WTC11 (cell line): ENCODE data around the gene ZNF200. TPM values are rescaled to one million over a fixed set of nuclear protein-coding genes. Genes with fewer than 3 reads are reported as not detected.

Source experiments
- ATAC-seq: fragments of 200-7000 bp; cut with Tn5 transposase; 2 replicates; pipeline ENCODE4 v1.10.0; 2021; ENCODE audit warnings: mild to moderate bottlenecking, moderate library complexity
- CTCF ChIA-PET: fragments of 300-600 bp; sonication (Branson Sonifier 250); formaldehyde crosslinking; loops from one replicate; lab custom pipeline; 2021; ENCODE audit warnings: antibody characterized with exemption; lab: Charles Lee
- POLR2A ChIA-PET: fragments of 350-600 bp; sonication (Branson Sonifier 250); formaldehyde crosslinking; loops from one replicate; lab custom pipeline; 2021; ENCODE audit warnings: antibody characterized with exemption; lab: Charles Lee
- DNase-seq: peaks from one replicate; pipeline ENCODE4 v3.0.0; 2021; ENCODE audit warnings: low spot score
- H3K27ac Mint-ChIP-seq: 2 replicates; pipeline ENCODE4 v1.8.0; 2021; ENCODE audit warnings: mixed read lengths
- H3K27me3 Mint-ChIP-seq: 2 replicates; pipeline ENCODE4 v1.8.0; 2021; ENCODE audit warnings: low read depth, mild to moderate bottlenecking, moderate library complexity, mixed read lengths
- H3K36me3 Mint-ChIP-seq: 2 replicates; pipeline ENCODE4 v1.8.0; 2021; ENCODE audit warnings: mixed read lengths
- H3K4me1 Mint-ChIP-seq: 2 replicates; pipeline ENCODE4 v1.8.0; 2022; ENCODE audit warnings: mixed read lengths
- H3K4me3 Mint-ChIP-seq: 2 replicates; pipeline ENCODE4 v1.8.0; 2021; ENCODE audit warnings: mild to moderate bottlenecking, moderate library complexity, mixed read lengths
- H3K9me3 Mint-ChIP-seq: 2 replicates; pipeline ENCODE4 v1.8.0; 2021; ENCODE audit warnings: mixed read lengths
- ATF1 ChIP-seq: sonication (generic); formaldehyde crosslinking; IDR thresholded peaks from 2 replicates; pipeline ENCODE4 v1.8.1; 2023; ENCODE audit warnings: mild to moderate bottlenecking, moderate library complexity, missing genetic modification reagents
- CREB1 ChIP-seq: sonication (generic); formaldehyde crosslinking; IDR thresholded peaks from 2 replicates; pipeline ENCODE4 v1.8.0; 2023; ENCODE audit warnings: mild to moderate bottlenecking, missing genetic modification reagents
- CREM ChIP-seq: sonication (generic); formaldehyde crosslinking; IDR thresholded peaks from 2 replicates; pipeline ENCODE4 v1.8.1; 2022; ENCODE audit warnings: mild to moderate bottlenecking, missing genetic modification reagents, moderate library complexity
- ETV6 ChIP-seq: sonication (generic); formaldehyde crosslinking; IDR thresholded peaks from 2 replicates; pipeline ENCODE4 v1.8.1; 2022; ENCODE audit warnings: mild to moderate bottlenecking, missing genetic modification reagents
- FOXK1 ChIP-seq: sonication (generic); formaldehyde crosslinking; IDR thresholded peaks from 2 replicates; pipeline ENCODE4 v1.8.0; 2022; ENCODE audit warnings: mild to moderate bottlenecking, moderate library complexity, missing genetic modification reagents
- FOXP1 ChIP-seq: sonication (generic); formaldehyde crosslinking; IDR thresholded peaks from 2 replicates; pipeline ENCODE4 v1.8.0; 2022; ENCODE audit warnings: missing genetic modification reagents, mild to moderate bottlenecking, moderate library complexity, borderline replicate concordance
- GABPB1 ChIP-seq: sonication (generic); formaldehyde crosslinking; IDR thresholded peaks from 2 replicates; pipeline ENCODE4 v1.8.1; 2023; ENCODE audit warnings: mild to moderate bottlenecking, missing genetic modification reagents
- GRHL2 ChIP-seq: fragments of 250-450 bp; sonication (Bioruptor Pico); IDR thresholded peaks from 2 replicates; pipeline ENCODE4 v1.8.0; 2022; ENCODE audit warnings: mild to moderate bottlenecking, moderate library complexity; ENCODE audit not compliant: insufficient replicate concordance, severe bottlenecking
- HMGXB4 ChIP-seq: sonication (generic); formaldehyde crosslinking; IDR thresholded peaks from 2 replicates; pipeline ENCODE4 v1.8.1; 2023; ENCODE audit warnings: mild to moderate bottlenecking, moderate library complexity, missing genetic modification reagents
- JUN ChIP-seq: sonication (generic); formaldehyde crosslinking; IDR thresholded peaks from 2 replicates; pipeline ENCODE4 v1.8.0; 2023; ENCODE audit warnings: mild to moderate bottlenecking, missing genetic modification reagents
- MAX ChIP-seq: sonication (generic); formaldehyde crosslinking; IDR thresholded peaks from 2 replicates; pipeline ENCODE4 v1.8.0; 2022; ENCODE audit warnings: mild to moderate bottlenecking, missing genetic modification reagents
- NFE2L1 ChIP-seq: sonication (generic); formaldehyde crosslinking; IDR thresholded peaks from 2 replicates; pipeline ENCODE4 v1.8.1; 2023; ENCODE audit warnings: missing genetic modification reagents
- NFYB ChIP-seq: sonication (generic); formaldehyde crosslinking; conservative IDR thresholded peaks from 2 replicates; pipeline ENCODE4 v1.8.0; 2022; ENCODE audit warnings: low read depth, missing genetic modification reagents
- NR1H2 ChIP-seq: sonication (generic); formaldehyde crosslinking; IDR thresholded peaks from 2 replicates; pipeline ENCODE4 v1.9.0; 2021; ENCODE audit warnings: mild to moderate bottlenecking, moderate library complexity, missing genetic modification reagents
- RORB ChIP-seq: fragments of 250-450 bp; sonication (Bioruptor Pico); IDR thresholded peaks from 2 replicates; pipeline ENCODE4 v1.9.0; 2021; ENCODE audit warnings: mild to moderate bottlenecking
- SMAD4 ChIP-seq: sonication (generic); formaldehyde crosslinking; IDR thresholded peaks from 2 replicates; pipeline ENCODE4 v1.8.0; 2022; ENCODE audit warnings: mild to moderate bottlenecking, missing genetic modification reagents
- SOX15 ChIP-seq: fragments of 250-450 bp; sonication (Bioruptor Pico); IDR thresholded peaks from 2 replicates; pipeline ENCODE4 v1.9.0; 2021; ENCODE audit warnings: mild to moderate bottlenecking
- TCF7 ChIP-seq: sonication (generic); formaldehyde crosslinking; IDR thresholded peaks from 2 replicates; pipeline ENCODE4 v1.8.0; 2022; ENCODE audit warnings: mild to moderate bottlenecking, low read depth, missing genetic modification reagents, moderate library complexity
- TEAD1 ChIP-seq: sonication (generic); formaldehyde crosslinking; IDR thresholded peaks from 2 replicates; pipeline ENCODE4 v1.8.0; 2022; ENCODE audit warnings: mild to moderate bottlenecking, missing genetic modification reagents
- ZBTB43 ChIP-seq: sonication (generic); formaldehyde crosslinking; IDR thresholded peaks from 2 replicates; pipeline ENCODE4 v1.8.1; 2023; ENCODE audit warnings: mild to moderate bottlenecking, missing genetic modification reagents
- ZNF219 ChIP-seq: sonication (generic); formaldehyde crosslinking; IDR thresholded peaks from 2 replicates; pipeline ENCODE4 v1.8.0; 2023; ENCODE audit warnings: missing genetic modification reagents, mild to moderate bottlenecking, borderline replicate concordance
- total RNA-seq: library from RNA; stranded (reverse); gene quantifications from 3 replicates; pipeline ENCODE4 v1.2.3, GENCODE V29; 2021
- TF ChIP-seq, protein P1 (sequence below): sonication (generic); formaldehyde crosslinking; IDR thresholded peaks from 2 replicates; pipeline ENCODE4 v1.8.1; 2022; ENCODE audit warnings: missing genetic modification reagents, borderline replicate concordance
- TF ChIP-seq, protein P2 (sequence below): fragments of 200-600 bp; IDR thresholded peaks from 2 replicates; pipeline ENCODE4 v1.8.0; 2022; ENCODE audit warnings: antibody characterized with exemption

ZNF200 gene
- total RNA-seq, 1 experiment from 2014 or later, result 9.7 TPM

GRCh38 chr16:3254309-3254708 lies 19.4 kb upstream of the ZNF200 start:
- ATAC-seq, result no peak
- POLR2A ChIA-PET, result no interaction called here
- peaks cover 62% of the 10 kb centered on the region for H3K27me3 Mint-ChIP-seq
- TF ChIP-seq NFYB (CRISPR knock-in tag) (no peak), TCF7 (CRISPR knock-in tag) (no peak), SOX15 (CRISPR knock-in tag) (no peak), NR1H2 (no peak), NFE2L1 (CRISPR knock-in tag) (no peak), FOXK1 (no peak), CREB1 (no peak), CREM (CRISPR knock-in tag) (no peak), SMAD4 (CRISPR knock-in tag) (no peak)
- TF ChIP-seq, protein P1, sequence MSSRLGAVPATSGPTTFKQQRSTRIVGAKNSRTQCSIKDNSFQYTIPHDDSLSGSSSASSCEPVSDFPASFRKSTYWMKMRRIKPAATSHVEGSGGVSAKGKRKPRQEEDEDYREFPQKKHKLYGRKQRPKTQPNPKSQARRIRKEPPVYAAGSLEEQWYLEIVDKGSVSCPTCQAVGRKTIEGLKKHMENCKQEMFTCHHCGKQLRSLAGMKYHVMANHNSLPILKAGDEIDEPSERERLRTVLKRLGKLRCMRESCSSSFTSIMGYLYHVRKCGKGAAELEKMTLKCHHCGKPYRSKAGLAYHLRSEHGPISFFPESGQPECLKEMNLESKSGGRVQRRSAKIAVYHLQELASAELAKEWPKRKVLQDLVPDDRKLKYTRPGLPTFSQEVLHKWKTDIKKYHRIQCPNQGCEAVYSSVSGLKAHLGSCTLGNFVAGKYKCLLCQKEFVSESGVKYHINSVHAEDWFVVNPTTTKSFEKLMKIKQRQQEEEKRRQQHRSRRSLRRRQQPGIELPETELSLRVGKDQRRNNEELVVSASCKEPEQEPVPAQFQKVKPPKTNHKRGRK, result no peak
- no peaks in the 10 kb centered on the region for H3K36me3 Mint-ChIP-seq
- no peak for DNase-seq
- peaks cover 17% of the 10 kb centered on the region for H3K9me3 Mint-ChIP-seq
- H3K27ac Mint-ChIP-seq, result no peak overlapping the region
- CTCF ChIA-PET, result interaction anchor here (1.6 kb wide), 1 partner anchor 12 kb away, joined by 5 read pairs; no protein-coding TSS in a partner anchor
- H3K4me3 Mint-ChIP-seq, result no peak overlapping the region
- no peaks in the 10 kb centered on the region for H3K4me1 Mint-ChIP-seq

GRCh38 chr16:3252967-3253366 lies 18.0 kb upstream of the ZNF200 start:
- ATAC-seq, result no peak
- TF ChIP-seq RORB (CRISPR knock-in tag), result no peak
- TF ChIP-seq, protein P2, sequence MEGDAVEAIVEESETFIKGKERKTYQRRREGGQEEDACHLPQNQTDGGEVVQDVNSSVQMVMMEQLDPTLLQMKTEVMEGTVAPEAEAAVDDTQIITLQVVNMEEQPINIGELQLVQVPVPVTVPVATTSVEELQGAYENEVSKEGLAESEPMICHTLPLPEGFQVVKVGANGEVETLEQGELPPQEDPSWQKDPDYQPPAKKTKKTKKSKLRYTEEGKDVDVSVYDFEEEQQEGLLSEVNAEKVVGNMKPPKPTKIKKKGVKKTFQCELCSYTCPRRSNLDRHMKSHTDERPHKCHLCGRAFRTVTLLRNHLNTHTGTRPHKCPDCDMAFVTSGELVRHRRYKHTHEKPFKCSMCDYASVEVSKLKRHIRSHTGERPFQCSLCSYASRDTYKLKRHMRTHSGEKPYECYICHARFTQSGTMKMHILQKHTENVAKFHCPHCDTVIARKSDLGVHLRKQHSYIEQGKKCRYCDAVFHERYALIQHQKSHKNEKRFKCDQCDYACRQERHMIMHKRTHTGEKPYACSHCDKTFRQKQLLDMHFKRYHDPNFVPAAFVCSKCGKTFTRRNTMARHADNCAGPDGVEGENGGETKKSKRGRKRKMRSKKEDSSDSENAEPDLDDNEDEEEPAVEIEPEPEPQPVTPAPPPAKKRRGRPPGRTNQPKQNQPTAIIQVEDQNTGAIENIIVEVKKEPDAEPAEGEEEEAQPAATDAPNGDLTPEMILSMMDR, result no peak
- no peak for TF ChIP-seq ZBTB43 (CRISPR knock-in tag)
- TF ChIP-seq GABPB1, result no peak
- no peak for TF ChIP-seq CREM (CRISPR knock-in tag)
- TF ChIP-seq MAX (CRISPR knock-in tag), result no peak
- no peak for TF ChIP-seq SOX15 (CRISPR knock-in tag)
- TF ChIP-seq TEAD1 (CRISPR knock-in tag), result no peak
- TF ChIP-seq, all 79 proteins: peak for 0
- ChIA-PET CTCF (interaction anchor here (1.6 kb wide), 1 partner anchor 14 kb away, joined by 5 read pairs; no protein-coding TSS in a partner anchor), POLR2A (no interaction called here)
- Mint-ChIP-seq H3K36me3 (no peaks in the 10 kb centered on the region), H3K27me3 (peaks cover 58% of the 10 kb centered on the region), H3K4me3 (no peak overlapping the region), H3K27ac (no peak overlapping the region), H3K4me1 (no peaks in the 10 kb centered on the region), H3K9me3 (peaks cover 13% of the 10 kb centered on the region)
- DNase-seq, result no peak

DNA sequence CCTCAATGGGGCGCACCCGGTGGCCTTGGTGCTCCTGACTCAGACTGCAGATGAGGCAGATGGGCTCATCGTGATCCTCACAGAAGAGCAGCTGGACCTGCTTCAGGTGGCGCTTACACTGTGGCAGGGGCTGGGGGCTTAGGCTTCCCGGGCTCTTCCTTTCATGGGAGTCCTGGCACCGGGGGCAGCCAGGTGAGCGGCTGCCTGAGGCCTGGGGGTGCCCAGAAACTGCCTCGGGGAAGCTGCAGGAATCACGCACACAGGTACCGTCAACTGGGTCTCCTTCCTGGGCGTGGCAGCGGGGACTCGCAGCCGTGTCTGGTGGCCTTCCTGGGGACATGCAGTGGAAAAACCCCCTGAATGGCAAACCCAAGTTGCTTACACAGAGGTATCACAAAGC lies 14.5 kb upstream of the ZNF200 start:
- DNase-seq (no peak), ATAC-seq (no peak)
- Mint-ChIP-seq H3K27me3 (peaks cover 50% of the 10 kb centered on the region), H3K4me3 (no peak overlapping the region), H3K4me1 (no peaks in the 10 kb centered on the region), H3K27ac (no peak overlapping the region), H3K36me3 (no peaks in the 10 kb centered on the region), H3K9me3 (peaks cover 26% of the 10 kb centered on the region)
- ChIA-PET POLR2A (no interaction called here), CTCF (interaction anchor here (1.5 kb wide), 1 partner anchor 15 kb away, joined by 3 read pairs; no protein-coding TSS in a partner anchor)
- TF ChIP-seq ATF1 (no peak), FOXP1 (CRISPR knock-in tag) (no peak), CREB1 (no peak), ZNF219 (no peak), RORB (CRISPR knock-in tag) (no peak), JUN (CRISPR knock-in tag) (no peak), ETV6 (no peak), HMGXB4 (no peak), ZBTB43 (CRISPR knock-in tag) (no peak), GRHL2 (CRISPR knock-in tag) (no peak), TEAD1 (CRISPR knock-in tag) (no peak)
- TF ChIP-seq, protein P2, result no peak
